Activated naive CD8-positive, alpha-beta T cell treated with anti-CD3 and anti-CD28 coated beads for 36 hours (primary cell): ENCODE results near the gene LHX6. TPM values are rescaled to one million over a fixed set of nuclear protein-coding genes. Genes with fewer than 3 reads are reported as not detected.

Source experiments
- DNase-seq: peaks from one replicate; pipeline ENCODE4 v3.0.0; 2021
- H3K27ac Mint-ChIP-seq: one replicate; pipeline ENCODE4 v1.8.0; 2022; ENCODE audit warnings: mild to moderate bottlenecking, moderate library complexity, mixed read lengths
- H3K27me3 Mint-ChIP-seq: one replicate; pipeline ENCODE4 v1.8.0; 2022; ENCODE audit warnings: mild to moderate bottlenecking, mixed read lengths
- H3K36me3 Mint-ChIP-seq: one replicate; pipeline ENCODE4 v1.8.0; 2021; ENCODE audit warnings: mild to moderate bottlenecking, mixed read lengths
- H3K4me1 Mint-ChIP-seq: one replicate; pipeline ENCODE4 v1.8.0; 2021; ENCODE audit warnings: mixed read lengths
- H3K4me3 Mint-ChIP-seq: one replicate; pipeline ENCODE4 v1.8.0; 2022; ENCODE audit warnings: mild to moderate bottlenecking, moderate library complexity, mixed read lengths
- H3K9me3 Mint-ChIP-seq: one replicate; pipeline ENCODE4 v1.8.0; 2022; ENCODE audit warnings: mixed read lengths
- total RNA-seq, 2 experiments: library from RNA; stranded (reverse); gene quantifications; one replicate each; pipeline ENCODE4 v1.2.3, GENCODE V29; 2021

The LHX6 gene
- total RNA-seq, 2 experiments from 2014 or later = 0.12 to 0.16 TPM

DNA sequence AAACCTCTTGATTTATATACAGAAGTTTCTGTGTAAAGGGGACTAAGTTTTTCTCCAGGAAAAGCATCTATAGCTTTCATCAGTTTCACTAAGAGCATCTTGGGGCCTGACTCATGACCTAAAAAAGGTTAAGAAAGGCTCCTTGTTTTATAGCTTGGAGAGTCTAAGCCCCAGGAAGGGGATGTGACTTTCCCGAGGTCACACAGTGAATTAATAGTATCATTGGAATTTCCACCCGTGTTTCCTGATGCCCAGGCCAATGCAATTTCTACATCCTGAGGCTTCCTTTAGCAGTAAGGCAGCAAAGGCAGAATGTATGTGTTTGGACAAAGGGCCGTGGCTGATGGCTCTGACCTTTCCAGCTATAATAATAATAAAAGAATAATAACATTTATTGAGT, 60.4 kb downstream of the LHX6 start:
- no peak overlapping the region for H3K4me3 Mint-ChIP-seq
- DNase-seq = no peak
- H3K36me3 Mint-ChIP-seq = no peaks in the 10 kb centered on the region
- no peaks in the 10 kb centered on the region for H3K9me3 Mint-ChIP-seq
- H3K27ac Mint-ChIP-seq = no peak overlapping the region
- H3K4me1 Mint-ChIP-seq = no peaks in the 10 kb centered on the region
- H3K27me3 Mint-ChIP-seq = peaks cover 24% of the 10 kb centered on the region

DNA sequence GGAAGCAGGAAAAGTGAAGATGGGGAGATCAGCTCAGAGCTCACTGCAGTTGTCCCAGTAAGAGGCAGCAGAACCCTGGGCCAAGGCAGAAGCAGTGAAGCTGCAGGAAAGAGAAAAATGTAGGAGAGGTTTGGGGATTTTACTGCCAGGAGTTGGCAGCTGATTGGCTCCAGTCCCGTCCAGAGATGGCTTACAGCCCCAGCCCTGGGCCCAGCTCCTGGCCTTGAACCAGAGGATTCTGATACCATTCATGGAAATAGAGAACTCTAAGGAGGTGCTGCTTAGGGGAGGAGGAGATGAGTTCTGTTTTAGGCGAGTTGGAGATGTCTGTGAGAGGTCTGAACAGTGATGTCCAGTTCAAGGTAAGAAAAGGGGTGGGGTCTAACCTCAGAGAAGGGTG, 64.5 kb downstream of the LHX6 start:
- Mint-ChIP-seq H3K4me3 (no peak overlapping the region), H3K27ac (no peak overlapping the region), H3K36me3 (peaks cover 2% of the 10 kb centered on the region), H3K27me3 (peaks cover 23% of the 10 kb centered on the region), H3K4me1 (peaks cover 3% of the 10 kb centered on the region), H3K9me3 (peaks cover 6% of the 10 kb centered on the region)
- no peak for DNase-seq

DNA sequence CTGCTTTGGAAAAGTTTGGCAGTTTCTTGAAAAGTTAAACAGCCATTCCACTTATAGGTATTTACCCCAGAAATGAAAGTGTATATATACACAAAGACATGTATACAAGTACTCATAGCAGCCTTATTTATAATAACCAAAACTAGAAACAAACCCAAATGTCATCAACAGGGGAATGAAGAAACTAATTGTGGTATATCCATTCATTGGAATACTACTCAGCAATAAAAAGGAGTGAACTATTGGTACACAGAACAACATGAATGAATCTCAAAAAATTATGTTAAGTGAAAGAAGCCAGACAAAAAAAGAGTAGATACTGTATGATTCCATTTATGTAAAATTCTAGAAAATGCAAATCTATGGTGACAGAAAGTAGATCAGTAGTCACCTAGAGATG, 66.3 kb downstream of the LHX6 start:
- peaks cover 12% of the 10 kb centered on the region for H3K4me1 Mint-ChIP-seq
- peaks cover 5% of the 10 kb centered on the region for H3K36me3 Mint-ChIP-seq
- H3K27ac Mint-ChIP-seq = no peak overlapping the region

DNA sequence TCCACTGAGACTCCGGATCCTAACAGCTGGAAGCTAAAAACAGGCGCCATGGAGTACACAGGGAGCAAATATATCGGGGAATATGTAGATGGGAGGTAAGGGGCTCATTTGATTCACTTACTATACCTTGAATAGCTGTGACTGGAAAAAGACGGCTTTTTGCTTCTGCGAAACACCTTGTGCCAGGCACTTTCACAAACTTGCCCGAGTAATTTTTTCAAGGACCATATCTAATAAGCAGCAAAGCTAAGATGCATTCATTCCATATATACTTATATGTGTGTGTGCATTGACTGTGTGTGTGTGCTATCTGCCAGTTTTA, 68.9 kb downstream of the LHX6 start:
- DNase-seq = no peak
- Mint-ChIP-seq H3K27ac (peak overlapping the region; percentile 94), H3K36me3 (peaks cover 5% of the 10 kb centered on the region), H3K9me3 (peaks cover 6% of the 10 kb centered on the region), H3K4me1 (peaks cover 25% of the 10 kb centered on the region), H3K27me3 (peaks cover 20% of the 10 kb centered on the region), H3K4me3 (peak overlapping the region; percentile 96)

More for the DNA sequence above, 66.3 kb downstream of the LHX6 start:
- no peak overlapping the region for H3K4me3 Mint-ChIP-seq
- DNase-seq = no peak
- peaks cover 20% of the 10 kb centered on the region for H3K27me3 Mint-ChIP-seq
- peaks cover 6% of the 10 kb centered on the region for H3K9me3 Mint-ChIP-seq

DNA sequence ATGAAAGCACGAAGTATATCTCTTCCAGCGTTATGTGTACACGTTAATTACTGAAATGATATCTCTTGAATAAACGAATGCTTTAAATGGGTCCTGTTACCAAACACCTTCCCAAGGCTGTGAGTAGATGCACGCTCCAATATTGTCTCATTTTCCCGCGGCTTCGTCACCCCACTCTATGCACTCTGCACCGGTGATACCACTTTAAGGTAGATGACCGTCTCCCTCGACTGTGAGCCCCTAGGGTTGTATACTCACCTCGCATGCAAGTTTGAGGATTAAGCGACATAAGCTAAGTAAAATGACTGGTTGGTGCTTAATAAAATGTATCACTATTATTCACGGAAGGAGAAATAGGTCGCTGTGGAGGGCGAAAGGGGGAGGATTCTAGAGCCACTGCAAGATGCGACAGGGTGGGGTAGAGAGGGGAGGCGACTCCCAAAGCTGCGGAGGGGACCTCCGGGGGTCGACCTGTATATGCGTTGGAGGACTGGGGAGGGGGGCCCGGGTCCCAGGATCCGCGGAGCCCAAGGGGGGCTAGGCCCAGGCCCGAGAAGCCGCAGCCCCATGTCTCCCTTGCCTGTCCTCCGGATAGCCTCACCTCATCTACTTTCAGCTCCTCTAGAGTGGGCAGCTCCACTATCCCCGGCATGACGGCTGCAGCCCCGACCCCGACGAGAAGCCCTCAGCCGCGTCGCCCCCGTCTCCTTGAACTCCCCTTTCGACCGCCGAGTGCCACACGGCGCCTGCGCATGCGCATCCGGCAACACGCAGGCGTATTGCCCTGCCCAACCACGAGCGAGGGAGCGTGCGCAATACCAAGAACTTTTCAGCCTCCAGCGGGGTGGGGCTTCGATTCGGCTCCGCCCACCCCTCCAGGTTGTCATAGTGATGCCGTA, 69.5 kb downstream of the LHX6 start, which contains the start of the genes MORN5 and NDUFA8:
TSS of gene MORN5 (plus strand) at position 883 of the 899 bp plus-strand sequence. CDS start 65 bp downstream, outside the sequence.
TSS of gene NDUFA8 (minus strand) at position 754 of the 899 bp plus-strand sequence. CDS start at position 652, 102 bp downstream.
- peaks cover 5% of the 10 kb centered on the region for H3K36me3 Mint-ChIP-seq
- H3K9me3 Mint-ChIP-seq = peaks cover 6% of the 10 kb centered on the region
- peaks cover 17% of the 10 kb centered on the region for H3K27me3 Mint-ChIP-seq
- peak within 1 kb of the TSS; percentile 96 for H3K4me3 Mint-ChIP-seq
- peak within 1 kb of the TSS; percentile 94 for H3K27ac Mint-ChIP-seq
- DNase-seq = peak; percentile 97
- H3K4me1 Mint-ChIP-seq = peaks cover 28% of the 10 kb centered on the region

DNA sequence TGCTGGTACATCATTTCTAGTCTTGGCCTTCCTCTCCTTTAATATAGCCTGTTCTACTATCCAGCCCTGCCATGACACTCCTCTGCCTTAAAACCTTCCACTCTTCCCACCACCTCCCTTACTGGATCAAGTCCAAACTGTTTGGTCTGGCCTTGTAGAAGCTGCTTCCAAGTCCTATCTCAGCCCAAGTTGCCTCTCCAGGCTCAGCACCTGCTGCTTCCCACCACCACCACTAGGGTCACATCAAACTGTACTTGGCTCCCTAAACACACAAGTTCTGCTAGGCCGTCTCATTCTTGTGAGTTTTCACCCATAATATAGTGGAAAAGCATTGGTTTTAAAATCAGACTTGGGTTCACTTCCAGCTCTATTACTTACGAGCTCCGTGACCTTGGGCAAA, 70.6 kb downstream of the LHX6 start:
- H3K36me3 Mint-ChIP-seq = peaks cover 5% of the 10 kb centered on the region
- H3K27me3 Mint-ChIP-seq = peaks cover 10% of the 10 kb centered on the region
- H3K27ac Mint-ChIP-seq = no peak overlapping the region
- DNase-seq = peak; percentile 44
- H3K4me3 Mint-ChIP-seq = peak overlapping the region; percentile 51
- peaks cover 6% of the 10 kb centered on the region for H3K9me3 Mint-ChIP-seq
- H3K4me1 Mint-ChIP-seq = peaks cover 28% of the 10 kb centered on the region

DNA sequence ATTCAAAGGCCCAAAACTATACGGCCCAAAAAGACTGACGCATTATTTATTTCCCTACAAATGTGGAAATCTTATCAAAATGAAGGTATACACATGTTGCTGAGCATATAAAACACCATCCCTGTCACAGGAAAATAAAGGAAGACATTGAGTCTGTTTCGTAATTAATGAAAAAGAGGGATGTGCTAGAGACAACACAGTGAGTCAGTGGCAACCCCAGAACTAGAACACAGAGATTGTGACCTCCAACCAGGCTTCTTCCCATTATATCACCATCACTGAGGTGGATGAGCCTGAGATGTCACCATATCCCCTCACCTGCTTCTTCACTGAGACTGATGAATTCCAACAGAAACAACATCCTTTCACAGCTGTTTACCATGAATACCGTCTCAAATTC, 73.0 kb downstream of the LHX6 start:
- no peak for DNase-seq
- H3K9me3 Mint-ChIP-seq = no peaks in the 10 kb centered on the region
- H3K27ac Mint-ChIP-seq = no peak overlapping the region
- H3K4me3 Mint-ChIP-seq = no peak overlapping the region
- H3K27me3 Mint-ChIP-seq = peaks cover 5% of the 10 kb centered on the region
- H3K36me3 Mint-ChIP-seq = peaks cover 9% of the 10 kb centered on the region
- peaks cover 31% of the 10 kb centered on the region for H3K4me1 Mint-ChIP-seq

Other genes with a start within 250 kb of the LHX6 start
- 1 to 10 TPM; 2.5 to 2.8 TPM for gene TTLL11, start 135.6 kb downstream of the LHX6 start, total RNA-seq
- gene NDUFA8, start 69.2 kb downstream of the LHX6 start, total RNA-seq = 10 to 100 TPM; 55.2 to 56.4 TPM
- not detected for gene MORN5, start 69.0 kb downstream of the LHX6 start, total RNA-seq
- 10 to 100 TPM; 35.1 to 35.5 TPM for gene RBM18, start 35.9 kb upstream of the LHX6 start, total RNA-seq
- 10 to 100 TPM; 76.9 to 84.0 TPM for gene MRRF, start 35.9 kb upstream of the LHX6 start, total RNA-seq
- gene PTGS1, start 142.1 kb upstream of the LHX6 start, total RNA-seq = under 1 TPM; 0.47 to 0.62 TPM
- gene OR1J1, start 249.0 kb upstream of the LHX6 start, total RNA-seq = not detected